GM21825 (cell line): ENCODE data around the gene DOCK4.
"Not testable (repeated sequence)": the region's sequence is repeated elsewhere in the genome, so short reads cannot be mapped to it uniquely, and the experiment has no call there.

Experiments used
- ATAC-seq: cut with Tn5 transposase; IDR thresholded peaks from one replicate; pipeline ENCODE4 v1.9.1; 2021; ENCODE audit warnings: mild to moderate bottlenecking, moderate library complexity; ENCODE audit not compliant: unreplicated experiment

Gene DOCK4, protein sequence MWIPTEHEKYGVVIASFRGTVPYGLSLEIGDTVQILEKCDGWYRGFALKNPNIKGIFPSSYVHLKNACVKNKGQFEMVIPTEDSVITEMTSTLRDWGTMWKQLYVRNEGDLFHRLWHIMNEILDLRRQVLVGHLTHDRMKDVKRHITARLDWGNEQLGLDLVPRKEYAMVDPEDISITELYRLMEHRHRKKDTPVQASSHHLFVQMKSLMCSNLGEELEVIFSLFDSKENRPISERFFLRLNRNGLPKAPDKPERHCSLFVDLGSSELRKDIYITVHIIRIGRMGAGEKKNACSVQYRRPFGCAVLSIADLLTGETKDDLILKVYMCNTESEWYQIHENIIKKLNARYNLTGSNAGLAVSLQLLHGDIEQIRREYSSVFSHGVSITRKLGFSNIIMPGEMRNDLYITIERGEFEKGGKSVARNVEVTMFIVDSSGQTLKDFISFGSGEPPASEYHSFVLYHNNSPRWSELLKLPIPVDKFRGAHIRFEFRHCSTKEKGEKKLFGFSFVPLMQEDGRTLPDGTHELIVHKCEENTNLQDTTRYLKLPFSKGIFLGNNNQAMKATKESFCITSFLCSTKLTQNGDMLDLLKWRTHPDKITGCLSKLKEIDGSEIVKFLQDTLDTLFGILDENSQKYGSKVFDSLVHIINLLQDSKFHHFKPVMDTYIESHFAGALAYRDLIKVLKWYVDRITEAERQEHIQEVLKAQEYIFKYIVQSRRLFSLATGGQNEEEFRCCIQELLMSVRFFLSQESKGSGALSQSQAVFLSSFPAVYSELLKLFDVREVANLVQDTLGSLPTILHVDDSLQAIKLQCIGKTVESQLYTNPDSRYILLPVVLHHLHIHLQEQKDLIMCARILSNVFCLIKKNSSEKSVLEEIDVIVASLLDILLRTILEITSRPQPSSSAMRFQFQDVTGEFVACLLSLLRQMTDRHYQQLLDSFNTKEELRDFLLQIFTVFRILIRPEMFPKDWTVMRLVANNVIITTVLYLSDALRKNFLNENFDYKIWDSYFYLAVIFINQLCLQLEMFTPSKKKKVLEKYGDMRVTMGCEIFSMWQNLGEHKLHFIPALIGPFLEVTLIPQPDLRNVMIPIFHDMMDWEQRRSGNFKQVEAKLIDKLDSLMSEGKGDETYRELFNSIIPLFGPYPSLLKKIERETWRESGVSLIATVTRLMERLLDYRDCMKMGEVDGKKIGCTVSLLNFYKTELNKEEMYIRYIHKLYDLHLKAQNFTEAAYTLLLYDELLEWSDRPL (N-terminal part only)

DNA sequence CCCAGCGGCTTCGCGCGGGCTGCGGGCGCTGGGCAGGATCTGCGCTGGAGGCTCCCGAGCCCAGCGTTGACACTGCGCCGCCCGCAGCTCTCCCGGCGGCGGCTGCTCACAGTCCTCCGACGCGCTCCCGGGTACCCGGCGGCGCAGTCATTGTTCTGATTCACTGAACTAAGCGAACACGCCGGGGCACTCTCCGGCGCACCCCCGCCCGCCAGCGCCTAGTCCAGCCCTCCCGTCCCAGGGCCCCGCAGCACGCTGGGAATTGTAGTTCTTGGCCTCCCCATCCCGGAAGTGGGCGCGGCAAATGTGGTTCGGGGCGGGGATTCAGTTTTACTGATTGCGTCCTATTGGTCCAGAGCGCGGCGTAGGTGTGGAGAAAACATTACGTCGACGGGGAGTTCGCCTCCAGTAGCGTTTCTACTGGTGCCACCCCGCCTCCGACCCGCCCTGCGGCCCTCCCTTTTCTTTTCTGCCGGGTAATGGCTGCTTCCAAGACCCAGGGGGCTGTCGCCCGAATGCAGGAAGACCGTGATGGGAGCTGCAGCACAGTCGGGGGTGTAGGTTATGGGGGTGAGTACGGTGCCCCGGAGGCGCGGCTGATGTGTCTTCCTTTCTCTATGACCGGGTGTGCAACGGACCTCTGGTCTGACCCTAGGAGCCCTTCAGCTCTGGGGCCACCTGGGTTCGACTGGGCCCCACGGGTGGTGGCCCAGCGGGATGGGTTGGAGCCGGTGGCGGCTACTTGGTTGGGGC, at the start of gene DOCK4, which contains the start of gene ZNF277:
DOCK4 (minus strand) TSS at position 162 of the 753 bp plus-strand sequence. CDS start 261 bp downstream, outside the sequence.
ZNF277 (plus strand) TSS at position 458 of the 753 bp plus-strand sequence; CDS start at position 480, 22 bp downstream.
- peak; percentile 96 for ATAC-seq

DNA sequence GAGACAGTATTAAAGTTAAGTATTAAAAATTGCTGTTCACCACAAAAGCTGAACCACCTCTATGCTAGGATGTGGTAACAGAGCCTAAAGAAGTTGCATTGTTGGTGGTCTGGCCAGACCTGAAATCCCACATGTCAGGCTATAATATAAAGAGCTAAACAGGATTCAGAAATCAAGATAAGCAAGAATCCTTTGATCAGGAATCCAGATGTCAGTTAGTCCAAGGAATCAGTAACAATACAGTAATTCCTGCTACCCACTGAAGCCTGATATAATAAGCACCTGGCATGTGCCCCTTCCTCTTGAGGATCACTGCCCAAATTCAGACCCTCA, 49.2 kb upstream of the DOCK4 start:
- ATAC-seq = no peak

- ATAC-seq = no peak
Observed at GRCh38 chr7:112254709-112255387, 48.6 kb upstream of the DOCK4 start.

GRCh38 chr7:112254156-112254555, 48.0 kb upstream of the DOCK4 start:
- no peak for ATAC-seq

GRCh38 chr7:112252691-112253090, 46.5 kb upstream of the DOCK4 start:
- ATAC-seq = no peak

- no peak for ATAC-seq
Observed at GRCh38 chr7:112252141-112252540, 45.9 kb upstream of the DOCK4 start.

GRCh38 chr7:112249967-112250366, 43.8 kb upstream of the DOCK4 start:
- not testable (repeated sequence) for ATAC-seq

DNA sequence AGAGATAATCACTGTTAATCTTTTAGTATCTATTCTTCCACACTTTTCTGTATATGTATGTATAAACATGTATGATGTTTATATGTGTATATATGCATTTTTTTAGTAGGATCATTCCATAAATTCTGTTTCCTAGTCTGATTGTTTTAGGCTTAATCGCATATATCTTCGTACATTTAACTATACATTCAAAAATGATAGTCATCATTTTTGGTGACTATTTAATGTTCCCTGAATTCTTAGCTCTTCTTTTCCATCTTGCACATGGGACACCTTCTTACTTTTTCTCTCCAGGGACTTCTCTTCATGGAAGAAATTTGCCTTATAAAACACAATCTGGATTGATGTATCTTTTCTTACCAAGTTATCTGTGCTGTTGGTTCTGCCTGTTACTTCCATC, 42.4 kb upstream of the DOCK4 start:
- ATAC-seq = no peak

GRCh38 chr7:112238852-112239610, 32.8 kb upstream of the DOCK4 start:
- no peak for ATAC-seq

- ATAC-seq = no peak
Observed at GRCh38 chr7:112238330-112238729, 32.1 kb upstream of the DOCK4 start.

DNA sequence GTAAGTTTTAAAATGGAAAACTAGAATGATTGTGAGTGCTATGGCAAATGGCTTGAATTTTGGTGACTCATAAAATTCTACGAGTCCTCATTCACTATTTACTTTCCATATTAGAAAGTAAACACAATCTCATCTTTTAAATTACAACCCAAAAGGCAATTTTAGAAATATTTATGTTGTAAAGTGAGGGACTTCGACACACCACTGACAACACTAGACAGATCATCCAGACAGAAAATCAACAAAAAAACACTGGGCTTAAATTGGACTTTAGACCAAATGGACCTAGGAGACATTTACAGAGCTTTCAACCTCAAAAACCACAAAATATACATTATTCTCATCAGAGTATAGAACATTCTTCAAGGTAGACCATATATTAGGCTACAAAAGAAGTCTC, 30.4 kb upstream of the DOCK4 start:
- ATAC-seq = no peak

DNA sequence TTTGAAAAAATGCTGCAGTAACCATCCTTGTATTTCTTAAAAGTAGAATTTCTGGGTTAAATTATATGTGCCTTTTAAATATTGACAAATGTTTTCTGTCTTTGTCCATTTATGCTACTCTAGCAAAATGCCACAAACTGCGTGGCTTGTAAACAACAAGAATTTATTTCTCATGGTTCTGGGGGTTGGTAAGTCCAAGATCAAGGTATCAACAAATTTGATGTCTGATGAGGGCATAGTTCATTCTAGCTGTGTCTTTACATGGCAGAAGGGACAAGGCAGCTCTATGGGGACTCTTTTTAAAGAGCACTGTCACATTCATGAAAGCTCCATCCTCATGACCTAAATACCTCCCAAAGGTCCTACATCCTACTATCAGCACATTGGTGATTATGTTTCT, 27.9 kb upstream of the DOCK4 start:
- no peak for ATAC-seq

- ATAC-seq = no peak
Observed at GRCh38 chr7:112233048-112233697, 27.0 kb upstream of the DOCK4 start.

DNA sequence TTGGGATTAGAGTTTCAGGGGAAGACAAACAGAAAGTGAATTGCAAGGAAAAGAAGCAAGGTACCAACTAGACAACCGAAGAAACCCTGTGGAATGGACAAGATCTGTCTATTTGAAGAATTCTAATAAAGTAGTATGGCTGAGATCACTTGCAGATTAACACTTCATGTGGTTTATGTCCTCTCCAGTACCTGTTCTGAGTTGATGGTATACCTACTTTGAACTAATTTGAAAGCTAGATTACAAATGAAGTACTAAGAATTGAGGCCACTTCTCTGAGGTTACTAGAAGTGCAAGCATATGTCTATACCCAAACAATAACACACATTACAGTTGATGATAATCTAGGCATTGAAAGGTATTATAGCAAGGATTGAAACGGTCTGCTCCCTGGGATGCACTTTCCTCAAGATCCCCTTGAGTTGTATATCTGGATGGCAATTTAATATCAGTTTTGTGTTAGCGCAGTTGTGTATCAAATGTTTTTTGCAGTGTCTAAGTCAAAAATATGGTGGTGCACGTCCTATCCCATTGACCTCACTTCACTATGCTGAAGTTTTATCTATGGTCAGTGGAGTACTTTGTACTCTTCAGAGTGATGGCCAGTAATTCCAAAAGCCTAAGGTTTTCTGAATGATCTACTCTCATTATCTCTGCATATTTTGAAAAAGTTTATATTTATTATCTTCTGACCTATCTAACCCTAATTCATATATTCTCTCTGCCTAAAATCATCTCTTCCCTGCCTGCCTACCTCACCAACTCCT, 26.2 kb upstream of the DOCK4 start:
- ATAC-seq = no peak

- no peak for ATAC-seq
Observed at GRCh38 chr7:112228632-112229031, 22.4 kb upstream of the DOCK4 start.

DNA sequence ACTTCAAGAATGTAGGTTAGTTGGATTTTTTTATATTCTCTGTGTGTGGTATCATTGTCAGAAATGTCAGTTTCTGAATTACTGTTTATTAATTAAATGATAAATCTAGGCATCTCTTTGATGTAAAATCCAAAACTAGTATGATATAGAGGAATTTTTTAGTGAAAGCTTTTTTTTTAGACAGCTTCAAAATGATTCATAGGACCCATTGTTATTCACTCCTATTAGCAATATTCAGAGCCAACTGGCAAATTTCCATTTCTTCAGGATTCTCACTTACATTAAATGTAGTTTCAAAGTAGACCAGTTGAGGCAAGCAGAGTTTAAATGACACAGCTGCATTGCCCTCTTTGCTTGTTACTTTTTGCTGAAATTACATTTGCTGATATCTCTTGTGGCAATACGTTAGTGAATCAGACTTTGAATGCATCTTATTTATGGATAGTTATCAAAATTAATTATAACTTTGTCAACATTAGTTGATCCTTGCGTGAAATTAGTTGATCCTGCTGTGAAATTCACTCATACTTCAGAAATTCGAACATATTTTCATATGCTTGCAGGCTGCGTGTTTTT, 20.6 kb upstream of the DOCK4 start:
- ATAC-seq = no peak

- no peak for ATAC-seq
Observed at GRCh38 chr7:112225006-112225405, 18.8 kb upstream of the DOCK4 start.
